Smooth muscle cell (in vitro differentiated cells): ENCODE results near the gene CAMTA1. TPM values are rescaled to one million over a fixed set of nuclear protein-coding genes. Genes with fewer than 3 reads are reported as not detected.

Experiments used
- DNase-seq: peaks from one replicate; lab custom pipeline; 2025; ENCODE audit not compliant: unreplicated experiment; lab: John Stamatoyannopoulos, UW
- H2AFZ ChIP-seq: fragments of 200-600 bp; sonication (generic); 2 replicates; pipeline ENCODE4 v1.6.0; 2016; ENCODE audit warnings: antibody characterized with exemption, low read depth, mild to moderate bottlenecking
- H3F3A ChIP-seq: fragments of 200-600 bp; sonication (generic); 2 replicates; pipeline ENCODE4 v1.6.0; 2017; ENCODE audit warnings: antibody characterized with exemption, low read depth
- H3K27ac ChIP-seq: fragments of 200-600 bp; sonication (generic); 2 replicates; pipeline ENCODE4 v1.5.1; 2016; ENCODE audit warnings: low read depth, mild to moderate bottlenecking
- H3K27me3 ChIP-seq: fragments of 200-600 bp; sonication (generic); 2 replicates; pipeline ENCODE4 v1.6.1; 2016; ENCODE audit warnings: low read depth, mild to moderate bottlenecking
- H3K36me3 ChIP-seq: fragments of 200-600 bp; sonication (generic); 2 replicates; pipeline ENCODE4 v1.5.1; 2016; ENCODE audit warnings: low read depth
- H3K4me1 ChIP-seq: fragments of 200-600 bp; sonication (generic); 2 replicates; pipeline ENCODE4 v1.5.1; 2016; ENCODE audit warnings: low read depth
- H3K4me2 ChIP-seq: fragments of 200-600 bp; sonication (generic); 2 replicates; pipeline ENCODE4 v1.6.0; 2016; ENCODE audit warnings: mild to moderate bottlenecking
- H3K4me3 ChIP-seq: fragments of 200-600 bp; sonication (generic); 2 replicates; pipeline ENCODE4 v1.5.1; 2016; ENCODE audit warnings: mild to moderate bottlenecking
- H3K79me2 ChIP-seq: fragments of 200-600 bp; sonication (generic); 2 replicates; pipeline ENCODE4 v1.6.0; 2016; ENCODE audit warnings: low read depth, mild to moderate bottlenecking
- H3K9ac ChIP-seq: fragments of 200-600 bp; sonication (generic); 2 replicates; pipeline ENCODE4 v1.6.0; 2016; ENCODE audit warnings: low read depth
- H3K9me3 ChIP-seq: fragments of 200-600 bp; sonication (generic); replicated peaks from 2 replicates; pipeline ENCODE4 v1.5.1; 2016; ENCODE audit warnings: low read depth
- H4K20me1 ChIP-seq: fragments of 200-600 bp; sonication (generic); 2 replicates; pipeline ENCODE4 v1.6.0; 2016; ENCODE audit warnings: low read depth
- CTCF ChIP-seq: fragments of 200-600 bp; sonication (generic); IDR thresholded peaks from 2 replicates; pipeline ENCODE4 v1.5.1; 2017; ENCODE audit warnings: borderline replicate concordance, mild to moderate bottlenecking, antibody characterized with exemption; ENCODE audit not compliant: insufficient read depth, poor library complexity, severe bottlenecking
- WGBS: methylation state at CpG from one replicate; pipeline ENCODE4 v1.1.7; 2016; ENCODE audit warnings: low lambda C conversion rate; 5-methylcytosine and 5-hydroxymethylcytosine counted together
- polyA plus RNA-seq: library from polyadenylated mRNA; unstranded; fragments of >200 nt; fragmentation: Nextera tagmentation; extraction: Ambion mirVana; gene quantifications from 2 replicates; pipeline ENCODE4 v1.2.1, GENCODE V29; 2016
- total RNA-seq: library from RNA; depleted of rRNA; stranded (reverse); fragments of >200 nt; gene quantifications from 2 replicates; pipeline ENCODE4 v1.2.3, GENCODE V29; 2014

Gene CAMTA1
- total and polyA plus RNA-seq, 2 experiments from 2014 or later, result 139 to 145 TPM

DNA sequence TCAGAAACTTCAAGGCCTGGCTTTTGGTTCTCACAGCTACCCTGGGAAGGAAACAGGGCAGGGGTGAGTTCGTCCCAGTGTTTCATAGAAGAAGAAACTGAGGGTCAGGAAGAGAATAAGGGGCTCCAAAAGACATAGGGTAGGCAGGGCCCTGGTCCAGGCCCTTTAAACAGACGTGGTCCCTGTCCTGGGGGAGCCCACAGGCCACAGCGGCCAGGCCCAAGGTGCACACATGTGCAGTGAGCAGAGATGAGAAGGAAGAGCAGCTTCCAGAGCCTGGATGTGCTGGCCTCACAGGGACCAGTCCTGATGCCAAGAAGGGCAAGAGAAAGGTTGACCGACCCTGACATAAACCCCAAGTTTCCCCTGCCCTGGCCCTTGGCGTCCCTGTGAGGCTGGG lies 690.4 kb downstream of the CAMTA1 start:
- H2AFZ ChIP-seq, result no peak overlapping the region
- H3K9ac ChIP-seq, result no peak overlapping the region
- TF ChIP-seq CTCF, result no peak
- no peaks in the 10 kb centered on the region for H3K9me3 ChIP-seq
- 98% methylated on average over 5 of the region's 5 CpGs for WGBS
- no peaks in the 10 kb centered on the region for H3K27me3 ChIP-seq
- H3K36me3 ChIP-seq, result no peaks in the 10 kb centered on the region
- H3K4me1 ChIP-seq, result peaks cover 25% of the 10 kb centered on the region
- no peak overlapping the region for H3K4me3 ChIP-seq
- no peak for DNase-seq
- H3F3A ChIP-seq, result peaks cover 12% of the 10 kb centered on the region
- no peaks in the 10 kb centered on the region for H3K79me2 ChIP-seq
- no peak overlapping the region for H3K27ac ChIP-seq
- H4K20me1 ChIP-seq, result no peaks in the 10 kb centered on the region
- no peak overlapping the region for H3K4me2 ChIP-seq

GRCh38 chr1:7476402-7476801 lies 691.1 kb downstream of the CAMTA1 start:
- peak overlapping the region; percentile 97 for H3K27ac ChIP-seq
- peaks cover 12% of the 10 kb centered on the region for H3F3A ChIP-seq
- no peak for DNase-seq
- no peaks in the 10 kb centered on the region for H3K9me3 ChIP-seq
- H3K4me3 ChIP-seq, result no peak overlapping the region
- H3K79me2 ChIP-seq, result no peaks in the 10 kb centered on the region
- H4K20me1 ChIP-seq, result no peaks in the 10 kb centered on the region
- H3K9ac ChIP-seq, result peak overlapping the region; percentile 32
- no peaks in the 10 kb centered on the region for H3K36me3 ChIP-seq
- peaks cover 23% of the 10 kb centered on the region for H3K4me1 ChIP-seq
- WGBS, result 96% methylated on average over 2 of the region's 2 CpGs
- no peak overlapping the region for H2AFZ ChIP-seq
- no peaks in the 10 kb centered on the region for H3K27me3 ChIP-seq
- no peak for TF ChIP-seq CTCF
- no peak overlapping the region for H3K4me2 ChIP-seq

DNA sequence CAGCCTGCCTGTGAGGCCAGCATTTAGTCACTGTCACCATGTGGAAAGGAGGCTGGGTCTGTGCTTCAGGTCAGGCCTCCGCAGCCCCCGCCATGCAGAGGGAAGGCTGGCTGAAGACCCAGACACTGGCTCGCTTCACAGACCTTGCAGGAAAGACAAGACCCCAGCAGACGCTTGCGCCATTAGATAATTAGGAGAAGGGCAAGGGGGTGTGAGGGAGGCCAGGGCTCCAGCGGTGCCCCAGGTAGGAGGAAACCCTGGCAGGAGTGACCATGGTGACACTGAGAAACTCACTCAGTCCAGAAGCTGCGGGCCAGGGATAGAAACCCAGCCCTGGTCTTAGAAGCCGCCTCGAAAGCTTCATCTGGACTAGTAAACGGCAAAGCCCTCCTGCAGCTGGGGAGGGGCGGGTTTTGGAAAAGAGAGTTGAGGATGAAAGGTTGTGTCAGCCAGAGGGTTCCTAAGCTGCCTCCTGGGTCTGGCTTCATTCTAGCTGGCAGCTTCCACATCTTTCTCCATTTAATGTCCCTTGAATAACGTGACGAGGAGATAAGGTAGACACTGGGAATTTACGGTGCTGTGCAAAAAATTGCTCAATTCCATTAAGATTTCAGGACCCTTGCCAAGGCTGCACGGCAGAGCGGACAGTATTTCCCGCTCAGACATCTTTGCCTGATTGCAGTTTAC lies 691.8 kb downstream of the CAMTA1 start:
- Histone ChIP-seq H4K20me1 (no peaks in the 10 kb centered on the region), H3K9me3 (no peaks in the 10 kb centered on the region), H2AFZ (peak overlapping the region; percentile 18), H3K27ac (peak overlapping the region; percentile 97), H3K9ac (peak overlapping the region; percentile 32), H3K4me1 (peaks cover 18% of the 10 kb centered on the region), H3K4me2 (peak overlapping the region; percentile 49), H3K27me3 (no peaks in the 10 kb centered on the region), H3K4me3 (no peak overlapping the region), H3K36me3 (no peaks in the 10 kb centered on the region), H3K79me2 (no peaks in the 10 kb centered on the region), H3F3A (peaks cover 12% of the 10 kb centered on the region)
- no peak for TF ChIP-seq CTCF
- no peak for DNase-seq
- WGBS, result 55% methylated on average over 17 of the region's 17 CpGs

- peak overlapping the region; percentile 49 for H3K4me2 ChIP-seq
- H4K20me1 ChIP-seq, result no peaks in the 10 kb centered on the region
- no peaks in the 10 kb centered on the region for H3K9me3 ChIP-seq
- no peak overlapping the region for H2AFZ ChIP-seq
- TF ChIP-seq CTCF, result no peak
- peak overlapping the region; percentile 97 for H3K27ac ChIP-seq
- H3F3A ChIP-seq, result peaks cover 12% of the 10 kb centered on the region
- WGBS, result 89% methylated on average over 12 of the region's 12 CpGs
- H3K27me3 ChIP-seq, result no peaks in the 10 kb centered on the region
- no peak overlapping the region for H3K4me3 ChIP-seq
- H3K79me2 ChIP-seq, result no peaks in the 10 kb centered on the region
- H3K4me1 ChIP-seq, result peaks cover 18% of the 10 kb centered on the region
- no peak for DNase-seq
- H3K36me3 ChIP-seq, result no peaks in the 10 kb centered on the region
- peak overlapping the region; percentile 87 for H3K9ac ChIP-seq
Measured at GRCh38 chr1:7477593-7477992, 692.3 kb downstream of the CAMTA1 start.
